GM23338 (cell line): ENCODE results near the gene YBX1.

Experiments used
- CREB1 ChIP-seq: fragments of 250-450 bp; sonication (Bioruptor Pico); IDR thresholded peaks from 2 replicates; pipeline ENCODE4 v1.5.0; 2020; ENCODE audit warnings: low read depth, mild to moderate bottlenecking, moderate library complexity
- EZH2 ChIP-seq: fragments of 200-600 bp; sonication (generic); IDR thresholded peaks from one replicate; pipeline ENCODE4 v1.8.0; 2017; ENCODE audit warnings: antibody characterized with exemption, mild to moderate bottlenecking, low read depth; ENCODE audit not compliant: unreplicated experiment
- JUNB ChIP-seq: IDR thresholded peaks from one replicate; pipeline ENCODE4 v1.6.1; 2016; ENCODE audit warnings: antibody characterized with exemption; ENCODE audit not compliant: unreplicated experiment
- POLR2AphosphoS5 ChIP-seq: IDR thresholded peaks from 2 replicates; pipeline ENCODE4 v1.6.1; 2016; ENCODE audit warnings: antibody characterized with exemption, low read depth
- STAT1 ChIP-seq: IDR thresholded peaks from one replicate; pipeline ENCODE4 v1.6.1; 2016; ENCODE audit warnings: antibody characterized with exemption; ENCODE audit not compliant: unreplicated experiment
- ZNF331 ChIP-seq: fragments of 250-450 bp; sonication (Bioruptor Pico); IDR thresholded peaks from 2 replicates; pipeline ENCODE4 v1.5.0; 2020; ENCODE audit warnings: low read depth, mild to moderate bottlenecking, moderate library complexity
- TF ChIP-seq, protein P1 (sequence below), 2 experiments: fragments of 200-600 bp in 1 of 2; sonication (generic) in 1 of 2; conservative IDR thresholded peaks; 2 replicates each; pipeline versions ENCODE4 v1.5.1 to v1.6.1; 2016 to 2017; ENCODE audit warnings: antibody characterized with exemption in 2 of 2, low read depth in 2 of 2, mild to moderate bottlenecking in 2 of 2, moderate library complexity in 1 of 2
- TF ChIP-seq, protein P2 (sequence below): fragments of 250-450 bp; sonication (Bioruptor Pico); IDR thresholded peaks from 2 replicates; pipeline ENCODE4 v1.5.0; 2020; ENCODE audit warnings: mild to moderate bottlenecking, moderate library complexity
- TF ChIP-seq, protein P3 (sequence below): IDR thresholded peaks from one replicate; pipeline ENCODE4 v1.6.1; 2018; ENCODE audit warnings: antibody characterized with exemption; ENCODE audit not compliant: unreplicated experiment
- TF ChIP-seq, protein P4 (sequence below): IDR thresholded peaks from 2 replicates; pipeline ENCODE4 v1.6.1; 2016; ENCODE audit warnings: antibody characterized with exemption

DNA sequence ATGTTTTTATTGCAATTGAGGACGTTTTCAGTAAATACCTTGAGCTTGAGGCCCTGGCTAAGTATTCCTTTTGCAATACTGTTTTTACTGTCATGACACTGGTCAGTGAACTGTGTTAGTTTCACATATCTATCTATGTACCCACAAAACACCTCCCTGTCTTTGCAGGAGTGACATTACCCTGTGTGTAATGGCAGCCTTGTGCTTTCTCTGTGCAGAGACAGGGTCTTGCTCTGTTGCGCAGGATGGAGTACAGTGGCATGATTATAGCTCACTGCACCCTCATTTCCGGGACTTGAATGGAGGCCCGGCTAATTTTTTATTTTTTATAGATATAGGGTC is 8.9 kb downstream of the YBX1 start:
- no peak for TF ChIP-seq EZH2
- TF ChIP-seq POLR2AphosphoS5, result no peak
- TF ChIP-seq, protein P1, sequence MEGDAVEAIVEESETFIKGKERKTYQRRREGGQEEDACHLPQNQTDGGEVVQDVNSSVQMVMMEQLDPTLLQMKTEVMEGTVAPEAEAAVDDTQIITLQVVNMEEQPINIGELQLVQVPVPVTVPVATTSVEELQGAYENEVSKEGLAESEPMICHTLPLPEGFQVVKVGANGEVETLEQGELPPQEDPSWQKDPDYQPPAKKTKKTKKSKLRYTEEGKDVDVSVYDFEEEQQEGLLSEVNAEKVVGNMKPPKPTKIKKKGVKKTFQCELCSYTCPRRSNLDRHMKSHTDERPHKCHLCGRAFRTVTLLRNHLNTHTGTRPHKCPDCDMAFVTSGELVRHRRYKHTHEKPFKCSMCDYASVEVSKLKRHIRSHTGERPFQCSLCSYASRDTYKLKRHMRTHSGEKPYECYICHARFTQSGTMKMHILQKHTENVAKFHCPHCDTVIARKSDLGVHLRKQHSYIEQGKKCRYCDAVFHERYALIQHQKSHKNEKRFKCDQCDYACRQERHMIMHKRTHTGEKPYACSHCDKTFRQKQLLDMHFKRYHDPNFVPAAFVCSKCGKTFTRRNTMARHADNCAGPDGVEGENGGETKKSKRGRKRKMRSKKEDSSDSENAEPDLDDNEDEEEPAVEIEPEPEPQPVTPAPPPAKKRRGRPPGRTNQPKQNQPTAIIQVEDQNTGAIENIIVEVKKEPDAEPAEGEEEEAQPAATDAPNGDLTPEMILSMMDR (conservative IDR thresholded peaks at IDR 0.05; ENCODE audit: low read depth in 2 of 2), result no peak
- TF ChIP-seq, protein P2, sequence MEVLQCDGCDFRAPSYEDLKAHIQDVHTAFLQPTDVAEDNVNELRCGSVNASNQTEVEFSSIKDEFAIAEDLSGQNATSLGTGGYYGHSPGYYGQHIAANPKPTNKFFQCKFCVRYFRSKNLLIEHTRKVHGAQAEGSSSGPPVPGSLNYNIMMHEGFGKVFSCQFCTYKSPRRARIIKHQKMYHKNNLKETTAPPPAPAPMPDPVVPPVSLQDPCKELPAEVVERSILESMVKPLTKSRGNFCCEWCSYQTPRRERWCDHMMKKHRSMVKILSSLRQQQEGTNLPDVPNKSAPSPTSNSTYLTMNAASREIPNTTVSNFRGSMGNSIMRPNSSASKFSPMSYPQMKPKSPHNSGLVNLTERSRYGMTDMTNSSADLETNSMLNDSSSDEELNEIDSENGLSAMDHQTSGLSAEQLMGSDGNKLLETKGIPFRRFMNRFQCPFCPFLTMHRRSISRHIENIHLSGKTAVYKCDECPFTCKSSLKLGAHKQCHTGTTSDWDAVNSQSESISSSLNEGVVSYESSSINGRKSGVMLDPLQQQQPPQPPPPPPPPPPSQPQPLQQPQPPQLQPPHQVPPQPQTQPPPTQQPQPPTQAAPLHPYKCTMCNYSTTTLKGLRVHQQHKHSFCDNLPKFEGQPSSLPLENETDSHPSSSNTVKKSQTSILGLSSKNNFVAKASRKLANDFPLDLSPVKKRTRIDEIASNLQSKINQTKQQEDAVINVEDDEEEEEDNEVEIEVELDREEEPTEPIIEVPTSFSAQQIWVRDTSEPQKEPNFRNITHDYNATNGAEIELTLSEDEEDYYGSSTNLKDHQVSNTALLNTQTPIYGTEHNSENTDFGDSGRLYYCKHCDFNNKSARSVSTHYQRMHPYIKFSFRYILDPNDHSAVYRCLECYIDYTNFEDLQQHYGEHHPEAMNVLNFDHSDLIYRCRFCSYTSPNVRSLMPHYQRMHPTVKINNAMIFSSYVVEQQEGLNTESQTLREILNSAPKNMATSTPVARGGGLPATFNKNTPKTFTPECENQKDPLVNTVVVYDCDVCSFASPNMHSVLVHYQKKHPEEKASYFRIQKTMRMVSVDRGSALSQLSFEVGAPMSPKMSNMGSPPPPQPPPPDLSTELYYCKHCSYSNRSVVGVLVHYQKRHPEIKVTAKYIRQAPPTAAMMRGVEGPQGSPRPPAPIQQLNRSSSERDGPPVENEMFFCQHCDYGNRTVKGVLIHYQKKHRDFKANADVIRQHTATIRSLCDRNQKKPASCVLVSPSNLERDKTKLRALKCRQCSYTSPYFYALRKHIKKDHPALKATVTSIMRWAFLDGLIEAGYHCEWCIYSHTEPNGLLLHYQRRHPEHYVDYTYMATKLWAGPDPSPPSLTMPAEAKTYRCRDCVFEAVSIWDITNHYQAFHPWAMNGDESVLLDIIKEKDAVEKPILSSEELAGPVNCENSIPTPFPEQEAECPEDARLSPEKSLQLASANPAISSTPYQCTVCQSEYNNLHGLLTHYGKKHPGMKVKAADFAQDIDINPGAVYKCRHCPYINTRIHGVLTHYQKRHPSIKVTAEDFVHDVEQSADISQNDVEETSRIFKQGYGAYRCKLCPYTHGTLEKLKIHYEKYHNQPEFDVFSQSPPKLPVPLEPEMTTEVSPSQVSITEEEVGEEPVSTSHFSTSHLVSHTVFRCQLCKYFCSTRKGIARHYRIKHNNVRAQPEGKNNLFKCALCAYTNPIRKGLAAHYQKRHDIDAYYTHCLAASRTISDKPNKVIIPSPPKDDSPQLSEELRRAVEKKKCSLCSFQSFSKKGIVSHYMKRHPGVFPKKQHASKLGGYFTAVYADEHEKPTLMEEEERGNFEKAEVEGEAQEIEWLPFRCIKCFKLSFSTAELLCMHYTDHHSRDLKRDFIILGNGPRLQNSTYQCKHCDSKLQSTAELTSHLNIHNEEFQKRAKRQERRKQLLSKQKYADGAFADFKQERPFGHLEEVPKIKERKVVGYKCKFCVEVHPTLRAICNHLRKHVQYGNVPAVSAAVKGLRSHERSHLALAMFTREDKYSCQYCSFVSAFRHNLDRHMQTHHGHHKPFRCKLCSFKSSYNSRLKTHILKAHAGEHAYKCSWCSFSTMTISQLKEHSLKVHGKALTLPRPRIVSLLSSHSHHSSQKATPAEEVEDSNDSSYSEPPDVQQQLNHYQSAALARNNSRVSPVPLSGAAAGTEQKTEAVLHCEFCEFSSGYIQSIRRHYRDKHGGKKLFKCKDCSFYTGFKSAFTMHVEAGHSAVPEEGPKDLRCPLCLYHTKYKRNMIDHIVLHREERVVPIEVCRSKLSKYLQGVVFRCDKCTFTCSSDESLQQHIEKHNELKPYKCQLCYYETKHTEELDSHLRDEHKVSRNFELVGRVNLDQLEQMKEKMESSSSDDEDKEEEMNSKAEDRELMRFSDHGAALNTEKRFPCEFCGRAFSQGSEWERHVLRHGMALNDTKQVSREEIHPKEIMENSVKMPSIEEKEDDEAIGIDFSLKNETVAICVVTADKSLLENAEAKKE (CRISPR knock-in tag), result no peak
- no peak for TF ChIP-seq JUNB
- TF ChIP-seq ZNF331 (CRISPR knock-in tag), result no peak
- no peak for TF ChIP-seq STAT1
- TF ChIP-seq CREB1, result no peak
- TF ChIP-seq, protein P3, sequence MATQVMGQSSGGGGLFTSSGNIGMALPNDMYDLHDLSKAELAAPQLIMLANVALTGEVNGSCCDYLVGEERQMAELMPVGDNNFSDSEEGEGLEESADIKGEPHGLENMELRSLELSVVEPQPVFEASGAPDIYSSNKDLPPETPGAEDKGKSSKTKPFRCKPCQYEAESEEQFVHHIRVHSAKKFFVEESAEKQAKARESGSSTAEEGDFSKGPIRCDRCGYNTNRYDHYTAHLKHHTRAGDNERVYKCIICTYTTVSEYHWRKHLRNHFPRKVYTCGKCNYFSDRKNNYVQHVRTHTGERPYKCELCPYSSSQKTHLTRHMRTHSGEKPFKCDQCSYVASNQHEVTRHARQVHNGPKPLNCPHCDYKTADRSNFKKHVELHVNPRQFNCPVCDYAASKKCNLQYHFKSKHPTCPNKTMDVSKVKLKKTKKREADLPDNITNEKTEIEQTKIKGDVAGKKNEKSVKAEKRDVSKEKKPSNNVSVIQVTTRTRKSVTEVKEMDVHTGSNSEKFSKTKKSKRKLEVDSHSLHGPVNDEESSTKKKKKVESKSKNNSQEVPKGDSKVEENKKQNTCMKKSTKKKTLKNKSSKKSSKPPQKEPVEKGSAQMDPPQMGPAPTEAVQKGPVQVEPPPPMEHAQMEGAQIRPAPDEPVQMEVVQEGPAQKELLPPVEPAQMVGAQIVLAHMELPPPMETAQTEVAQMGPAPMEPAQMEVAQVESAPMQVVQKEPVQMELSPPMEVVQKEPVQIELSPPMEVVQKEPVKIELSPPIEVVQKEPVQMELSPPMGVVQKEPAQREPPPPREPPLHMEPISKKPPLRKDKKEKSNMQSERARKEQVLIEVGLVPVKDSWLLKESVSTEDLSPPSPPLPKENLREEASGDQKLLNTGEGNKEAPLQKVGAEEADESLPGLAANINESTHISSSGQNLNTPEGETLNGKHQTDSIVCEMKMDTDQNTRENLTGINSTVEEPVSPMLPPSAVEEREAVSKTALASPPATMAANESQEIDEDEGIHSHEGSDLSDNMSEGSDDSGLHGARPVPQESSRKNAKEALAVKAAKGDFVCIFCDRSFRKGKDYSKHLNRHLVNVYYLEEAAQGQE, result no peak
- TF ChIP-seq, protein P4, sequence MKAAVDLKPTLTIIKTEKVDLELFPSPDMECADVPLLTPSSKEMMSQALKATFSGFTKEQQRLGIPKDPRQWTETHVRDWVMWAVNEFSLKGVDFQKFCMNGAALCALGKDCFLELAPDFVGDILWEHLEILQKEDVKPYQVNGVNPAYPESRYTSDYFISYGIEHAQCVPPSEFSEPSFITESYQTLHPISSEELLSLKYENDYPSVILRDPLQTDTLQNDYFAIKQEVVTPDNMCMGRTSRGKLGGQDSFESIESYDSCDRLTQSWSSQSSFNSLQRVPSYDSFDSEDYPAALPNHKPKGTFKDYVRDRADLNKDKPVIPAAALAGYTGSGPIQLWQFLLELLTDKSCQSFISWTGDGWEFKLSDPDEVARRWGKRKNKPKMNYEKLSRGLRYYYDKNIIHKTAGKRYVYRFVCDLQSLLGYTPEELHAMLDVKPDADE, result no peak
